Ovary (tissue), 9 donors: Measurements from ENCODE around the gene NPHP4. TPM values are rescaled to one million over a fixed set of nuclear protein-coding genes. Genes with fewer than 3 reads are reported as not detected.

ENCODE experiments used
- DNase-seq, 5 donors: peaks; one replicate each; pipeline ENCODE4 v3.0.0-alpha.2; 2019 to 2020
- H3K27ac ChIP-seq, 2 donors: fragments of 200-600 bp; one replicate each; pipeline versions ENCODE4 v1.5.1 to v1.8.0; 2019 to 2022
- H3K27me3 ChIP-seq: fragments of 200-600 bp; one replicate; pipeline ENCODE4 v1.8.0; 2022
- H3K36me3 ChIP-seq: fragments of 200-600 bp; sonication (generic); one replicate; pipeline ENCODE4 v1.5.1; 2019
- H3K4me1 ChIP-seq: one replicate; pipeline ENCODE4 v1.8.1; 2013; ENCODE audit warnings: mild to moderate bottlenecking, moderate library complexity; ENCODE audit not compliant: insufficient read depth
- H3K4me3 ChIP-seq: fragments of 200-600 bp; sonication (generic); one replicate; pipeline ENCODE4 v1.5.1; 2017
- H3K9me3 ChIP-seq, 2 donors: fragments of 200-600 bp in 1 of 2; sonication (generic) in 1 of 2; one replicate each; pipeline versions ENCODE4 v1.5.1 to v1.8.1; 2013 to 2019; ENCODE audit warnings: mild to moderate bottlenecking in 1 of 2, moderate library complexity in 1 of 2
- EP300 ChIP-seq: sonication (generic); formaldehyde crosslinking; IDR thresholded peaks from one replicate; pipeline ENCODE4 v1.6.1; 2017; ENCODE audit warnings: antibody characterized with exemption
- POLR2A ChIP-seq: fragments of 450-650 bp; IDR thresholded peaks from one replicate; pipeline ENCODE4 v1.6.1; 2017; ENCODE audit warnings: antibody characterized with exemption, mild to moderate bottlenecking, moderate library complexity
- WGBS, 3 donors: extraction: QIAGEN DNeasy Blood & Tissue Kit in 1 of 3; methylation state at CpG; one replicate each; pipeline versions ENCODE4 v1.1.5 to v1.1.7; 2013 to 2017; 5-methylcytosine and 5-hydroxymethylcytosine counted together
- intact Hi-C, 4 donors: fragments of 100-400 bp; cut with DNase I; formaldehyde crosslinking; loops; one replicate each; pipeline versions ENCODE4 v1.11.0 to v1.15.1; 2022 to 2023
- polyA plus RNA-seq, 2 donors: library from polyadenylated mRNA; stranded (reverse); fragments of 200-250 nt in 1 of 2; fragments of 350-450 nt in 1 of 2; fragmentation: Illumina TruSeq in 1 of 2; extraction: RNeasy Lipid Tissue Mini Kit (QIAGEN cat#74804) in 1 of 2; gene quantifications; one replicate each; pipeline ENCODE4 v1.2.3, GENCODE V29; 2013 to 2014
- total RNA-seq, 7 donors: library from RNA; depleted of rRNA in 2 of 7; stranded (reverse); fragments of >200 nt in 2 of 7; fragmentation: NEBNext Ultra II Directional in 3 of 7; extraction: Animal tissue kit (Norgen Biotek cat#: 25700) in 3 of 7; gene quantifications; one replicate each; pipeline versions ENCODE4 v1.1.0 to v1.2.4, GENCODE V29; 2016 to 2023
- TF ChIP-seq, protein P1 (sequence below), 3 donors: fragments of 450-650 bp in 2 of 3; fragments of 200-600 bp in 1 of 3; IDR thresholded peaks; one replicate each; pipeline versions ENCODE4 v1.5.1 to v1.8.0; 2016 to 2022; ENCODE audit warnings: antibody characterized with exemption in 3 of 3, mild to moderate bottlenecking in 1 of 3
- donor health status: DM: no; HTN: no; CAD: no; lungs with moderate emphysema.
- donor health status: DM: no; HTN: no; CAD: no.
- donor health status: Bipolar disorder and iron deficiency.
- donor health status: DM: yes; HTN: yes; CAD: no.
- donor health status: DM: no; HTN: no; CAD: no.
- donor health status: DM: yes; HTN: yes; CAD: no.

NPHP4 gene
- total and polyA plus RNA-seq, 9 donors, result 1.5 to 20.8 (median 10.7) TPM

DNA sequence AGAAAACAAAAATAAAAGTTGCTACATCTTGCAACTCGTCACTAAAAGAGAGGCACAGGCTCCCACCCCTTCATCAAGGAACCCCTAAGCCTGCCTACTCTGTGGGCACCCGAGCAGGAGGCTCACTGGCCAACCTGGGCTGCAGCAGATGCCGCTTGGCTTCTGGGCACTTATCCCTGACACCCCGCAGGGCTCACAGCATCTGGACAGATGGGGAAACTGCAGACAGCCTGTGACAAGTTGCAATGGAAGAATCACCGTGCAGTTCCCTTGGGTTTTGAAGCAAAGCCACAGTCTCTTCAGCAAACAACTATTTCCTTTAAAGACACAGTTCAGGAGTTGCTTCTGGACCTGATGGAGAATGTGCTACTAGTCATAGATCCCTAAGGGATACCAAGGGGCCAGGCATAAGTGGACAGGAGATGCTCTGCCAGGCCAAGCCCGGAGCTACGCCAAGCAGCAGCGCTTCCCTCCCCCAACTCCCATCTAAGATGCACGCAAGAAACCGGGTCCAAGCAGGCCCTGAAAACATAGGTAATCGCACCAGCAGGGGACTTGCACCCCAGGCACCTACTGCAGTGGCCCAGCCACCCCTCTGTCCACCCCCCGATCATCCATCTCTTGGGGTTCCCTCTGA is 170.6 kb downstream of the NPHP4 start:
- intact Hi-C loops, result no loop called here
- H3K4me3 ChIP-seq, result no peak overlapping the region
- no peaks in the 10 kb centered on the region for H3K9me3 ChIP-seq
- H3K4me1 ChIP-seq, result no peaks in the 10 kb centered on the region
- TF ChIP-seq POLR2A (no peak), EP300 (no peak)
- TF ChIP-seq, protein P1, sequence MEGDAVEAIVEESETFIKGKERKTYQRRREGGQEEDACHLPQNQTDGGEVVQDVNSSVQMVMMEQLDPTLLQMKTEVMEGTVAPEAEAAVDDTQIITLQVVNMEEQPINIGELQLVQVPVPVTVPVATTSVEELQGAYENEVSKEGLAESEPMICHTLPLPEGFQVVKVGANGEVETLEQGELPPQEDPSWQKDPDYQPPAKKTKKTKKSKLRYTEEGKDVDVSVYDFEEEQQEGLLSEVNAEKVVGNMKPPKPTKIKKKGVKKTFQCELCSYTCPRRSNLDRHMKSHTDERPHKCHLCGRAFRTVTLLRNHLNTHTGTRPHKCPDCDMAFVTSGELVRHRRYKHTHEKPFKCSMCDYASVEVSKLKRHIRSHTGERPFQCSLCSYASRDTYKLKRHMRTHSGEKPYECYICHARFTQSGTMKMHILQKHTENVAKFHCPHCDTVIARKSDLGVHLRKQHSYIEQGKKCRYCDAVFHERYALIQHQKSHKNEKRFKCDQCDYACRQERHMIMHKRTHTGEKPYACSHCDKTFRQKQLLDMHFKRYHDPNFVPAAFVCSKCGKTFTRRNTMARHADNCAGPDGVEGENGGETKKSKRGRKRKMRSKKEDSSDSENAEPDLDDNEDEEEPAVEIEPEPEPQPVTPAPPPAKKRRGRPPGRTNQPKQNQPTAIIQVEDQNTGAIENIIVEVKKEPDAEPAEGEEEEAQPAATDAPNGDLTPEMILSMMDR (IDR thresholded peaks at IDR 0.05), result no peak
- 70 to 71% (median 70%) methylated on average over 12 of the region's 12 CpGs for WGBS, 3 donors
- no peak overlapping the region for H3K27ac ChIP-seq
- H3K36me3 ChIP-seq, result no peaks in the 10 kb centered on the region
- DNase-seq, result no peak
- no peaks in the 10 kb centered on the region for H3K27me3 ChIP-seq

- no peaks in the 10 kb centered on the region for H3K27me3 ChIP-seq
- H3K4me3 ChIP-seq, result no peak overlapping the region
- no peaks in the 10 kb centered on the region for H3K36me3 ChIP-seq
- intact Hi-C loops, result no loop called here
- WGBS, 3 donors, result 84 to 93% (median 86%) methylated on average over 10 of the region's 10 CpGs
- no peak for TF ChIP-seq EP300
- TF ChIP-seq, protein P1 (IDR thresholded peaks at IDR 0.05), result no peak
- TF ChIP-seq POLR2A, result no peak
- no peak overlapping the region for H3K27ac ChIP-seq
- H3K9me3 ChIP-seq, result no peaks in the 10 kb centered on the region
- no peaks in the 10 kb centered on the region for H3K4me1 ChIP-seq
- no peak for DNase-seq
These were observed 172.2 kb downstream of the NPHP4 start for GRCh38 chr1:5820026-5820421.

DNA sequence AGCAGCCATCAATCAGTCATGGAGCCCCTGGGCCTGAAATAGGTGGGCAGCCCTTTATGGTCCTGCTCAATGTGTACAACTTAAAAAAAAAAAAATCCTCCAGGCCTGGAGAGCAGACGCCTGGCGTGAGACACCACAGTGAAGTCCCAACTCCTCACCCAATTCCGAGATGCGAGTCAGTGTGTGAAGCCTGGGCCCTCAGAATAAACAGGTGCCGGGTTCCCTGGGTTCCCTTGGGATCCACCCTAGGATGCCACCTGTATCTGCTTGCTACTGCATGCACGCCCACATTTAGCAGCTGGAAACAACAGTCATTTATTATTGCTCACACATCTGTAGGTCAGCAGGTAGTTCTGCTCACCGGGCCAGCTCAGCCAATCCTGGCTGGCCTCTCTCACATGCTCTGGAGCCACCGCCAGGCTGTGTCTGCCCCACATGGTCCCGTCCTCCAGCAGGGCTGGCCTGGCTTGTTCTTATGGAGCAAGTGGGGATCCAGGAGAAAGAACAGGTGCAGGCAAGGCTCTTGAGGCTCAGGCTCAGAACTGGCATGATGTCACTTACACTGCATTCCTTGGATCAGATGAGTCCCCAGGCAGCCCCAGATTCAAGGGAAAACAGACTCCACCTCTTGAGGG is 172.7 kb downstream of the NPHP4 start:
- WGBS, 3 donors, result 85 to 92% (median 87%) methylated on average over 8 to 9 of the region's 9 CpGs
- no peak for TF ChIP-seq POLR2A
- TF ChIP-seq, protein P1 (IDR thresholded peaks at IDR 0.05), result no peak
- TF ChIP-seq EP300, result no peak
- intact Hi-C loops, result no loop called here
- Histone ChIP-seq H3K36me3 (no peaks in the 10 kb centered on the region), H3K9me3 (no peaks in the 10 kb centered on the region), H3K27me3 (no peaks in the 10 kb centered on the region), H3K27ac (no peak overlapping the region), H3K4me1 (no peaks in the 10 kb centered on the region), H3K4me3 (no peak overlapping the region)
- no peak for DNase-seq

- WGBS, 3 donors, result 73 to 81% (median 73%) methylated on average over 14 of the region's 14 CpGs
- no peak overlapping the region for H3K4me3 ChIP-seq
- no peaks in the 10 kb centered on the region for H3K4me1 ChIP-seq
- no peak overlapping the region for H3K27ac ChIP-seq
- H3K9me3 ChIP-seq, result no peaks in the 10 kb centered on the region
- intact Hi-C loops, result no loop called here
- TF ChIP-seq, protein P1 (IDR thresholded peaks at IDR 0.05), result no peak
- no peak for TF ChIP-seq POLR2A
- TF ChIP-seq EP300, result no peak
- H3K36me3 ChIP-seq, result no peaks in the 10 kb centered on the region
- no peaks in the 10 kb centered on the region for H3K27me3 ChIP-seq
- DNase-seq, result no peak
These were observed 173.5 kb downstream of the NPHP4 start for GRCh38 chr1:5818755-5819154.
